Cardiac fibroblast (primary cell): Measurements from ENCODE around the gene SCAI.
"Not testable (repeated sequence)": the region's sequence is repeated elsewhere in the genome, so short reads cannot be mapped to it uniquely, and the experiment has no call there.

Source experiments
- DNase-seq, 2 donors: peaks; one replicate each; pipeline versions ENCODE4 v3.0.0 to v3.0.0-alpha.2; 2010; ENCODE audit warnings: low read depth in 2 of 2
- H3K4me3 ChIP-seq, 2 donors: replicated peaks in 1 of 2; 1 replicate in 1 of 2; 2 replicates in 1 of 2; pipeline ENCODE4 v1.5.1; 2011; ENCODE audit warnings: low read depth in 2 of 2, low read length in 2 of 2, mild to moderate bottlenecking in 2 of 2, moderate library complexity in 1 of 2
- TF ChIP-seq, protein P1 (sequence below): IDR thresholded peaks from one replicate; pipeline ENCODE4 v1.5.1; 2011; ENCODE audit warnings: low read depth, mild to moderate bottlenecking, low read length, inconsistent platforms

SCAI gene

DNA sequence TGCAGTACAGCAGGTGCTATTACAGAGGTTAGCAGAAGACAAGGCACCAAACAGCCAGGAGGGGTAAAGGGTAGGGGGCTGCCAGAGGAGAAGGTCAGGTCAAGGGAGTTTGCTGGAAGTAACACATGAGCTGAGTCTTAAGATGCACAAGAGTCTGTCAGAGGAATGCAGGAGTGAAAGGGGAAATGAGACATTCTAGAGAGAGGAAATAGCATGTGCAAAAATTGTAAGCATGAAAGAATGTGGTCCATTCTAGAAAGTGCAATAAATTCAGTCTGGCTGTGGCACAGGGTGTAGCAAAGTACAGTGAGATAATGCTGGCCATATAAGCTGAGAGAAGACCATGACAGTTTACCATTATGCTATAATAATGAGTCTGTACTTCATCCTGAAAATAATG is 209.0 kb downstream of the SCAI start:
- DNase-seq = peak; percentile 18 to 54
- TF ChIP-seq, protein P1, sequence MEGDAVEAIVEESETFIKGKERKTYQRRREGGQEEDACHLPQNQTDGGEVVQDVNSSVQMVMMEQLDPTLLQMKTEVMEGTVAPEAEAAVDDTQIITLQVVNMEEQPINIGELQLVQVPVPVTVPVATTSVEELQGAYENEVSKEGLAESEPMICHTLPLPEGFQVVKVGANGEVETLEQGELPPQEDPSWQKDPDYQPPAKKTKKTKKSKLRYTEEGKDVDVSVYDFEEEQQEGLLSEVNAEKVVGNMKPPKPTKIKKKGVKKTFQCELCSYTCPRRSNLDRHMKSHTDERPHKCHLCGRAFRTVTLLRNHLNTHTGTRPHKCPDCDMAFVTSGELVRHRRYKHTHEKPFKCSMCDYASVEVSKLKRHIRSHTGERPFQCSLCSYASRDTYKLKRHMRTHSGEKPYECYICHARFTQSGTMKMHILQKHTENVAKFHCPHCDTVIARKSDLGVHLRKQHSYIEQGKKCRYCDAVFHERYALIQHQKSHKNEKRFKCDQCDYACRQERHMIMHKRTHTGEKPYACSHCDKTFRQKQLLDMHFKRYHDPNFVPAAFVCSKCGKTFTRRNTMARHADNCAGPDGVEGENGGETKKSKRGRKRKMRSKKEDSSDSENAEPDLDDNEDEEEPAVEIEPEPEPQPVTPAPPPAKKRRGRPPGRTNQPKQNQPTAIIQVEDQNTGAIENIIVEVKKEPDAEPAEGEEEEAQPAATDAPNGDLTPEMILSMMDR = no peak
- H3K4me3 ChIP-seq = no peak overlapping the region

- H3K4me3 ChIP-seq = no peak overlapping the region
- TF ChIP-seq, protein P1 = no peak
- no peak for DNase-seq
Observed at GRCh38 chr9:124932333-124932732, 211.0 kb downstream of the SCAI start.

GRCh38 chr9:124929464-124929863 is 213.9 kb downstream of the SCAI start:
- TF ChIP-seq, protein P1 = no peak
- H3K4me3 ChIP-seq = no peak overlapping the region
- no peak for DNase-seq

DNA sequence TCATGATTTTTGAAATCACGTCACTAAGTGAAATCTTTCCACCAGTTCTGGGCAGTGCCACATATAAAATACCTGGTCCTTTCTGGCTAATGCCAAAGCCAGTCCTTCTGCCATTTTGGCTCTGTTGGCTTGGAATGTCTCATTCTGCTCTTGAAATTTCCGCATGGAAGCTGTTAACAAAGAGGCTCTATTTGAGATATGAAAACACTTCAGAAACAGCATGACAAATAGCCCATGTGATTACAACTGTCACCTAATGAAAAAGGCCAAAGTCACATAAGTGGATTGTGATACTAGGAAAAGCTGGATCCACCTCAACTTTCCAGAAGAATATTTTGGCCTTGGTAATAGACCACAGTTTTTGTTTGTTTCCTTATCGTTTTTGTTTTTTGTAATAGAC is 215.2 kb downstream of the SCAI start:
- no peak for DNase-seq
- no peak overlapping the region for H3K4me3 ChIP-seq
- TF ChIP-seq, protein P1 = no peak

DNA sequence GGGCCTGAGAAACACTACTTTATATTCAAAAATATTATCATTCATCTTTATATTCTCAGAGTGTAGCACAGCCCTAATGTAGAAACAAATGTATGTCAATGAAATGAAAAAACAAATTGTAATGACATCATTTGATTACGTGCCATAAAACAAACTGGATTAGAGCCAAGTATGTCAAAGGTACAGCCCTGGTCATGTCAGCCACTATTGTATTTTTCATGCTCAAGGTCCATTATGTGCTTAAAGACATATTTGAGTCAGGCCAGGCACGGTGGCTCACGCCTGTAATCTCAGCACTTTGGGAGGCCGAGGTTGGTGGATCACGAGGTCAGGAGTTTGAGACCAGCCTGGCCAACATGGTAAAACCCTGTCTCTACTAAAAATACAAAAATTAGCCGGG is 222.9 kb downstream of the SCAI start:
- DNase-seq = peak; percentile 35 to 54
- not testable (repeated sequence) for H3K4me3 ChIP-seq

GRCh38 chr9:124914753-124915405 is 228.4 kb downstream of the SCAI start:
- TF ChIP-seq, protein P1 = no peak
- no peak overlapping the region for H3K4me3 ChIP-seq
- DNase-seq = no peak

- TF ChIP-seq, protein P1 = no peak
- no peak for DNase-seq
- no peak overlapping the region for H3K4me3 ChIP-seq
Observed at GRCh38 chr9:124913378-124913777, 229.9 kb downstream of the SCAI start.
